ENCODE data around the gene FARP1. TPM values are rescaled to one million over a fixed set of nuclear protein-coding genes. Genes with fewer than 3 reads are reported as not detected.
"Not testable (repeated sequence)": the region's sequence is repeated elsewhere in the genome, so short reads cannot be mapped to it uniquely, and the experiment has no call there.

FARP1 gene
- total RNA-seq, 1 donor from 2014 or later: 128 TPM

DNA sequence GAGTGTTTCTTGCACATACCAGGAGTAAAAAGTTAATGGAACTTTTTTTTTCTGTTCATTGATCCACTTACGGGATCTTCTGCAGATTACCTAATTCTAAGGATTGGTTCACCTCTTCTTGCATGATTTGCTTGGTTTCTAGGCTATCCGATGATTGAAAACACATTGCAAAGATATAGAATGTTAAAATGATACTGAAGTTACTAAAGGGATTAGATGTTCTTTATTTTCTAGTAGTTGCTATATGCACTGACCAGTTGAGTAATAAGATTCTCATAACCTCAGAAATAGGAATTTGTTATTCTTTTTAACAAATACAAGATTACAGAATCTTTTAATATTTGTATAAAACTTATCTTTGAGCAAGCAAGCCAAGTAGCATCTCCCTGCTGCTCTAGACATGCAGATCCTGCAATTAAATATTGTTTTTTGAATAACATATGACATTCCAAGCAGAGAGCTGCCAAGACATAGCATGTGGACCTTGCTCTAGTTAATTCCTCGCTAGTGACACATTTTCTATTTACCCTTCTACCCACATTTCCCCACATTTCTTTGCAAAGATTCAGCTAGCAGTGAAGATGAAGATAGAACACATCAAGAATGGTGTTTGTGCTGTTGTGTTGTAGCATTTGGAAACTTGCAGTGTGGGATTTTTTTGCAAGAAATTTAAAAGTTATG, 85.9 kb downstream of the FARP1 start:
- Mint-ChIP-seq H3K27ac (ENCODE audit: unreplicated experiment) (no peak overlapping the region), H3K9me3 (ENCODE audit: unreplicated experiment) (no peaks in the 10 kb centered on the region), H3K4me3 (ENCODE audit: unreplicated experiment) (no peak overlapping the region), H3K27me3 (ENCODE audit: low read depth, unreplicated experiment) (no peaks in the 10 kb centered on the region), H3K4me1 (ENCODE audit: low read depth, unreplicated experiment) (peaks cover 8% of the 10 kb centered on the region), H3K36me3 (ENCODE audit: low read depth, unreplicated experiment) (peaks cover 29% of the 10 kb centered on the region)
- TF ChIP-seq EZH2 (IDR thresholded peaks at IDR 0.05; ENCODE audit: insufficient read depth, low read length): no peak
- TF ChIP-seq, protein P1, sequence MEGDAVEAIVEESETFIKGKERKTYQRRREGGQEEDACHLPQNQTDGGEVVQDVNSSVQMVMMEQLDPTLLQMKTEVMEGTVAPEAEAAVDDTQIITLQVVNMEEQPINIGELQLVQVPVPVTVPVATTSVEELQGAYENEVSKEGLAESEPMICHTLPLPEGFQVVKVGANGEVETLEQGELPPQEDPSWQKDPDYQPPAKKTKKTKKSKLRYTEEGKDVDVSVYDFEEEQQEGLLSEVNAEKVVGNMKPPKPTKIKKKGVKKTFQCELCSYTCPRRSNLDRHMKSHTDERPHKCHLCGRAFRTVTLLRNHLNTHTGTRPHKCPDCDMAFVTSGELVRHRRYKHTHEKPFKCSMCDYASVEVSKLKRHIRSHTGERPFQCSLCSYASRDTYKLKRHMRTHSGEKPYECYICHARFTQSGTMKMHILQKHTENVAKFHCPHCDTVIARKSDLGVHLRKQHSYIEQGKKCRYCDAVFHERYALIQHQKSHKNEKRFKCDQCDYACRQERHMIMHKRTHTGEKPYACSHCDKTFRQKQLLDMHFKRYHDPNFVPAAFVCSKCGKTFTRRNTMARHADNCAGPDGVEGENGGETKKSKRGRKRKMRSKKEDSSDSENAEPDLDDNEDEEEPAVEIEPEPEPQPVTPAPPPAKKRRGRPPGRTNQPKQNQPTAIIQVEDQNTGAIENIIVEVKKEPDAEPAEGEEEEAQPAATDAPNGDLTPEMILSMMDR (IDR thresholded peaks at IDR 0.05; ENCODE audit: insufficient read depth, low read depth, low read length): no peak
- no peak overlapping the region for H2AFZ ChIP-seq (ENCODE audit: low read depth, low read length)
- no peak overlapping the region for H3K4me3 ChIP-seq (ENCODE audit: insufficient read depth, low read depth, low read length)
- peak; percentile 51 for DNase-seq (ENCODE audit: low read depth)
- peaks cover 38% of the 10 kb centered on the region for H4K20me1 ChIP-seq (ENCODE audit: insufficient read depth, low read length)
- no peaks in the 10 kb centered on the region for H3K27me3 ChIP-seq (ENCODE audit: insufficient read depth, low read length)
- no peaks in the 10 kb centered on the region for H3K9me3 ChIP-seq (ENCODE audit: insufficient read depth, low read depth, low read length)
- H3K79me2 ChIP-seq (ENCODE audit: insufficient read depth, low read length): peaks cover 66% of the 10 kb centered on the region
- H3K4me2 ChIP-seq (ENCODE audit: low read length): no peak overlapping the region
- no peak overlapping the region for H3K27ac ChIP-seq (ENCODE audit: low read depth, low read length)
- H3K36me3 ChIP-seq (ENCODE audit: insufficient read depth, low read length): no peaks in the 10 kb centered on the region
- FAIRE-seq: peak; percentile 58
- peaks cover 13% of the 10 kb centered on the region for H3K4me1 ChIP-seq (ENCODE audit: insufficient read depth, low read length)
- no peak overlapping the region for H3K9ac ChIP-seq (ENCODE audit: low read length)

GRCh38 chr13:98230762-98231161, 87.9 kb downstream of the FARP1 start:
- FAIRE-seq; H3K27ac ChIP-seq (ENCODE audit: low read depth, low read length); H3K27me3 ChIP-seq (ENCODE audit: insufficient read depth, low read length): not testable (repeated sequence)

GRCh38 chr13:98232456-98232855, 89.6 kb downstream of the FARP1 start:
- FAIRE-seq: peak; percentile 13
- peaks cover 50% of the 10 kb centered on the region for H3K79me2 ChIP-seq (ENCODE audit: insufficient read depth, low read length)
- H3K27ac Mint-ChIP-seq (ENCODE audit: unreplicated experiment): no peak overlapping the region

More at GRCh38 chr13:98230762-98231161, 87.9 kb downstream of the FARP1 start:
- peaks cover 12% of the 10 kb centered on the region for H3K4me1 Mint-ChIP-seq (ENCODE audit: low read depth, unreplicated experiment)
- H3K9me3 Mint-ChIP-seq (ENCODE audit: unreplicated experiment); H3K36me3 ChIP-seq (ENCODE audit: insufficient read depth, low read length); H3K9me3 ChIP-seq (ENCODE audit: insufficient read depth, low read depth, low read length); DNase-seq (ENCODE audit: low read depth); H3K4me2 ChIP-seq (ENCODE audit: low read length); H2AFZ ChIP-seq (ENCODE audit: low read depth, low read length); H3K9ac ChIP-seq (ENCODE audit: low read length); H3K27ac Mint-ChIP-seq (ENCODE audit: unreplicated experiment); H3K4me3 Mint-ChIP-seq (ENCODE audit: unreplicated experiment); H3K27me3 Mint-ChIP-seq (ENCODE audit: low read depth, unreplicated experiment); H3K4me3 ChIP-seq (ENCODE audit: insufficient read depth, low read depth, low read length): not testable (repeated sequence)
- peaks cover 21% of the 10 kb centered on the region for H3K36me3 Mint-ChIP-seq (ENCODE audit: low read depth, unreplicated experiment)
- H3K79me2 ChIP-seq (ENCODE audit: insufficient read depth, low read length): peaks cover 58% of the 10 kb centered on the region
- H4K20me1 ChIP-seq (ENCODE audit: insufficient read depth, low read length): peaks cover 30% of the 10 kb centered on the region
- peaks cover 13% of the 10 kb centered on the region for H3K4me1 ChIP-seq (ENCODE audit: insufficient read depth, low read length)

More at GRCh38 chr13:98232456-98232855, 89.6 kb downstream of the FARP1 start:
- Mint-ChIP-seq H3K9me3 (ENCODE audit: unreplicated experiment) (no peaks in the 10 kb centered on the region), H3K27me3 (ENCODE audit: low read depth, unreplicated experiment) (no peaks in the 10 kb centered on the region), H3K4me3 (ENCODE audit: unreplicated experiment) (no peak overlapping the region), H3K36me3 (ENCODE audit: low read depth, unreplicated experiment) (peaks cover 12% of the 10 kb centered on the region), H3K4me1 (ENCODE audit: low read depth, unreplicated experiment) (peaks cover 12% of the 10 kb centered on the region)
- Histone ChIP-seq H2AFZ (ENCODE audit: low read depth, low read length) (no peak overlapping the region), H3K27me3 (ENCODE audit: insufficient read depth, low read length) (no peaks in the 10 kb centered on the region), H3K4me3 (ENCODE audit: insufficient read depth, low read depth, low read length) (no peak overlapping the region), H3K9ac (ENCODE audit: low read length) (no peak overlapping the region), H4K20me1 (ENCODE audit: insufficient read depth, low read length) (peaks cover 23% of the 10 kb centered on the region), H3K9me3 (ENCODE audit: insufficient read depth, low read depth, low read length) (no peaks in the 10 kb centered on the region), H3K36me3 (ENCODE audit: insufficient read depth, low read length) (no peaks in the 10 kb centered on the region), H3K27ac (ENCODE audit: low read depth, low read length) (no peak overlapping the region), H3K4me1 (ENCODE audit: insufficient read depth, low read length) (peaks cover 13% of the 10 kb centered on the region), H3K4me2 (ENCODE audit: low read length) (peak overlapping the region; percentile 5)
- TF ChIP-seq, protein P1 (IDR thresholded peaks at IDR 0.05; ENCODE audit: insufficient read depth, low read depth, low read length): no peak
- peak; percentile 45 for DNase-seq (ENCODE audit: low read depth)

All from astrocyte (in vitro differentiated cells and primary cell).